Ovary (tissue), 3 donors: Measurements from ENCODE around the gene ZFPM1.

Experiments used
- CTCF ChIP-seq, 3 donors: fragments of 450-650 bp in 2 of 3; fragments of 200-600 bp in 1 of 3; IDR thresholded peaks; one replicate each; pipeline versions ENCODE4 v1.5.1 to v1.8.0; 2016 to 2022; ENCODE audit warnings: antibody characterized with exemption in 3 of 3, mild to moderate bottlenecking in 1 of 3
- POLR2A ChIP-seq: fragments of 450-650 bp; IDR thresholded peaks from one replicate; pipeline ENCODE4 v1.6.1; 2017; ENCODE audit warnings: antibody characterized with exemption, mild to moderate bottlenecking, moderate library complexity
- donor health status: DM: no; HTN: no; CAD: no.

- TF ChIP-seq CTCF (IDR thresholded peaks at IDR 0.05): no peak
- TF ChIP-seq POLR2A: no peak
These were observed 46.0 kb upstream of the ZFPM1 start for GRCh38 chr16:88407042-88407420.
